ENCODE data around the gene ADGRB2.

- no peak for TF ChIP-seq CTCF (conservative IDR thresholded peaks at IDR 0.05; ENCODE audit: low read length)
- TF ChIP-seq EZH2phosphoT487 (IDR thresholded peaks at IDR 0.05; ENCODE audit: borderline replicate concordance, low read depth, low read length) = no peak
Observed at GRCh38 chr1:31718327-31718897, 45.7 kb downstream of the ADGRB2 start.

All from OCI-LY7 (cell line).